ENCODE measurements around the gene SRRM2.
"Not testable (repeated sequence)": the region's sequence is repeated elsewhere in the genome, so short reads cannot be mapped to it uniquely, and the experiment has no call there.

Gene SRRM2

DNA sequence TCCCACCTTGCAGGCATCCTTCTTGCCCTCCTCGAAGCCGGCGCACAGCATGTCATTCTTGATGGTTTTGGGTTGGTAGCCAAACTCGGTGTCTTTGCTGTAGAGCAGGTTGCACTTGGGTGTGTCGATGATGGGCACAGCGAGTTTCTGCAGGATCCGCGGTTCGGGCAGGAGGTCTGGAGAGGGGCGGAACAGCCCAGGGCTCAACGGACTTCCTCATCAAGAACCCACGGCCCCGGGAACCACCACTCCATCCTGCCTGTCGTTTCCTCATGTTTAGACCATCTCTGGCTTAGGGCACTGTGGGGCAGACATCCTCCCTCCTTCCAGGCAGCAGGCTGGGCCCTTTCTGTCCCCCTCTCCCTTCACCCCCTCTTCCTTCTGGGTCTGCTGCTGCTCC lies 38.9 kb upstream of the SRRM2 start:
- no peak for DNase-seq
- in situ Hi-C loops (cut with HindIII; ENCODE audit: low pct_ligation_motif_present, low pct_unique_long_range_greater_than_20kb, low sequenced_read_pairs) = no loop called here

DNA sequence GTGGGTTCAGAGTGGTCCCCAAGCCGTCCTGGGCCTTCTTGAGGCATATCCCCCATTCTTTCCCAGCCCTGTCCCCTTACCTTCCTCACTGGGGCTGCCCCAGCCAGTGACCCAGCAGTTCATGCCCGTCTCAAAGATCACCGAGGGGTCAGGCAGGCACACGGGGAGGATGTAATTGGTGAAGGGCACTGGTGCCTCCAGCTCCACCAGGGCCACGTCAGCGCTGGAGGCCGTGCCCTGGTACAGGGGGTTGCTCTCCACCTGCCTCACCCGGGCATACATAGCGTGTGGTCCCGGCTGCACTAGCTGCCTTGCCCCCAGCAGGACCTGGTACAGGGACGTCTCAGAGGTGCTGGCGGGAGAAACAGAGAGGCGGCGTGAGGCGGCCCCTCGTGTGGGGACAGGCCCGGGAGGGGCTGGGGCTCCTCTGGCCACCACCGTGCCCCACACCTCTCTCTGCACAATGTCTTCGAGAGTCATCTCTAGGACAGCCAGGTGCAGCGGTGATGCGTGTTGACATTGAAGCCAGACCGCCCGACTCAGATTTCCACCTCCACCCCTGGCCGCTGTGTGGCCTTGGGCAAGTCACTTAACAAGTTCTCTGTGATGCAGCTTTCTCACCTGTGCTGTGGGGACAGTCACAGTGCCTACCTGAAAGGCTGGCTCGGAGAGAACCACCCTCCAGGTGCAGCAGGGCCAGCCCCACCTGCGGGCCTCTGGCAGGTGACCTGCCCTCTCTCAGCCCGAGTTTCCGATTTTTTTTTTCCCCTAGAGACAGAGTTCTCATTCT lies 38.3 kb upstream of the SRRM2 start:
- DNase-seq = no peak
- in situ Hi-C loops (cut with HindIII; ENCODE audit: low pct_ligation_motif_present, low pct_unique_long_range_greater_than_20kb, low sequenced_read_pairs) = no loop called here

- in situ Hi-C loops (cut with HindIII; ENCODE audit: low pct_ligation_motif_present, low pct_unique_long_range_greater_than_20kb, low sequenced_read_pairs) = no loop called here
- DNase-seq = no peak
Observed at GRCh38 chr16:2715064-2715463, 37.4 kb upstream of the SRRM2 start.

- peak; percentile 77 for DNase-seq
- in situ Hi-C loops (cut with HindIII; ENCODE audit: low pct_ligation_motif_present, low pct_unique_long_range_greater_than_20kb, low sequenced_read_pairs) = no loop called here
Observed at GRCh38 chr16:2715519-2715918, 36.9 kb upstream of the SRRM2 start.

- in situ Hi-C loops (cut with HindIII; ENCODE audit: low pct_ligation_motif_present, low pct_unique_long_range_greater_than_20kb, low sequenced_read_pairs) = no loop called here
- DNase-seq = no peak
Observed at GRCh38 chr16:2715966-2716885, 36.2 kb upstream of the SRRM2 start.

DNA sequence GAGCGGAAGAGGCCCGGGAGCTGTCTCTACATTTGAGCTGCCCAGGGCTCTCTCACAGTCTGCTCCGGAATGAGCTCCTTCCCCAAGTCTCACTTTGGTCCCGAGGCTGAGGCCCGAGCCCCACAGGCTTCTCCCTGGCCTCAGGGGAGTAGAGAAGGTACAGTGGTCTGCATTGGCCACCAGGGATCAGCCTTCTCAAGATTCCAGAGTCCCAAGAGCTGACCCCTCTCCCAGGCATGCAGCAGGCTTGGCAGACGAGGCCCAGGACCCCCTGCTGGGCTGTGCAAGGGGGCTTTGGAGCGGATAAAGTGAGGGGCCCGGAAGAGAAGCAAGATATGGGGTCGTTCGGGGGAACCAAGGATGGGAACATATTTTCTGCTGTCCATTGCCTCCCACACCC lies 35.5 kb upstream of the SRRM2 start:
- DNase-seq = no peak
- in situ Hi-C loops (cut with HindIII; ENCODE audit: low pct_ligation_motif_present, low pct_unique_long_range_greater_than_20kb, low sequenced_read_pairs) = no loop called here

DNA sequence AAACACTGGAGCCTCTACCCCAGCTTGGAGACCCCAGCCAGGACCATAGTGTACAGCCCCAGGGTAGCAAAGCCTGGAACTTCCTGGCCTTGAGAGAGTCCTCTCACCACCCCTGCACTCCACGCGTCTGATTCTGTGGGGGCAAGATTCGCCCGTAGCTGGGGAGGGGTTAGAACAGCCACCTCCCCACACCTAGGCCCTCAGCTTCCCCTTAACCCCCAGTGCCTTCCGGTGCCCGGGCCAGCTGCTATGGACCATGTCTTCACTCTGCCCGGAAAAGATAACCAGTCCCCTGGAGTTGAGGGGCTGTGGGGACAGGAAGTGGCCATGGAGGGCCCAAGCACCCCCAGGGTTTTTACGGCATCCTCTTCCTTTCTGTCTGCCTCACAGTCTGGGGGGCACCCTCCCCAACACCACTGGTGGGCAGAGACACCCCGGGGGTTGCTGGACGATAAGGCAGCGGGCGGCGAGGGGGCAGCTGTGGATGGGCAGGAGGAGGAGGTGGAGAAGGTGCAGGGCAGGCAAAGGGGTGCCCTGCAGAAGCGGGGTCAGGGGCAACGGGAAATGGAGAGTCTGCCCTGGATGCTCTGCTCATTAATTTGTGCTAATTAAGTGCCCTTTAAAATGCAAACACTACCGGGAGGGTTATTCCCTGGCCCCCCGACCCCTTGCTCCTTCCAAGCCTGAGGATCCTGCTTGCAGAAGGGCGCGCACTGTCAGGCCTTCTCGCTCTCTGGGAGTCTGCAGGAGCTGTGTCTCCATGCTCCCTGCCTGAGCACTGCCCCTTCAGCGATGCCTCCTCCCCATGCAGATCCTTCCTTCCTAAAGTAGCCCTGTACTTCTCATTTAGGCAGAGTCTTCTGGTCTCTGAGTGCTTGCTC lies 34.8 kb upstream of the SRRM2 start:
- no peak for DNase-seq
- in situ Hi-C loops (cut with HindIII; ENCODE audit: low pct_ligation_motif_present, low pct_unique_long_range_greater_than_20kb, low sequenced_read_pairs) = no loop called here

- in situ Hi-C loops (cut with HindIII; ENCODE audit: low pct_ligation_motif_present, low pct_unique_long_range_greater_than_20kb, low sequenced_read_pairs) = no loop called here
- no peak for DNase-seq
Observed at GRCh38 chr16:2719328-2720063, 32.9 kb upstream of the SRRM2 start.

DNA sequence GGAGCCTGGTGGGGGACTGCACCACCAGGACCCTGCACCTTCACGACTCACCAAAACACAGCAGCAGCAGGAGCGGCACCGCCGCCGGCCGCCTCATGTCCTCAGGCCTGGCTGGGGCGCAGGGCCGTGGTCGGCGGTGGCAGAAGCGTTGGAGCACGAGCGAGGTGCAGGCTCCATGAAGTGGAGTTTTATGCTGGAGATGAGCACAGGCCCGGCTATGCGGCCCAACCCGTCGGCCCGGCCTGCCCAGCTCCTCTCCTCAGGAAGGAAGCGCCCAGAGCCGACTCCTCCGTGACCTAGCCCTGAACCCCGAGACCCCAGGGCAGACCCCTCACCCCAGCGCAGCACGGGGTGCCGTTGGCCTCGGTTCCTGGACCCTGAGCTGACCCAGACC lies 32.4 kb upstream of the SRRM2 start, which contains the start of gene PRSS27:
Gene PRSS27, minus strand, starts transcription at position 161 of the 394 bp plus-strand sequence. Its CDS starts 64 bp downstream, at position 97.
- DNase-seq = no peak
- in situ Hi-C loops (cut with HindIII; ENCODE audit: low pct_ligation_motif_present, low pct_unique_long_range_greater_than_20kb, low sequenced_read_pairs) = no loop called here

GRCh38 chr16:2720719-2721633 lies 31.5 kb upstream of the SRRM2 start:
- in situ Hi-C loops (cut with HindIII; ENCODE audit: low pct_ligation_motif_present, low pct_unique_long_range_greater_than_20kb, low sequenced_read_pairs) = no loop called here
- DNase-seq = peak; percentile 94

DNA sequence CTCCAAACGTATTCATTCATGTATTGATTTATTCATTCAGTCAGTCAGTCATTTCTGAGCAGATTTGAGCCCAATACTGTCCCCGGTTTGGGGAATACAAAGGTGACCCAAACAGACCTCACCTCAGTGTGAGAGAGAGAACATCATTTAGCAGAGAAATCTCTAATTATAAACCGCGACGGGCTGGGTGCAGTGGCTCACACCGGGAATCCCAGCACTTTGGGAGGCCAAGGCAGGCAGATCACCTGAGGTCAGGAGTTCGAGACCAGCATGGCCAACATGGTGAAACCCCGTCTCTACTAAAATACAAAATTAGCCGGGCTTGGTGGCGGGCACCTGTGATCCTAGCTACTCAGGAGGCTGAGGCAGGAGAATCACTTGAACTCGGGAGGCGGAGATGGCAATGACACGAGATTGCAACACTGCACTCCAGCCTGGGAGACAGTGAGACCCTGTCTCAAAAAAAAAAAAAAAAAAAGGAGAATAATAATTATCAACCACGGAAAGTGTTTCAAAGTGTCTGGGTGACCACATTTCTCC lies 30.7 kb upstream of the SRRM2 start:
- in situ Hi-C loops (cut with HindIII; ENCODE audit: low pct_ligation_motif_present, low pct_unique_long_range_greater_than_20kb, low sequenced_read_pairs); DNase-seq: not testable (repeated sequence)

DNA sequence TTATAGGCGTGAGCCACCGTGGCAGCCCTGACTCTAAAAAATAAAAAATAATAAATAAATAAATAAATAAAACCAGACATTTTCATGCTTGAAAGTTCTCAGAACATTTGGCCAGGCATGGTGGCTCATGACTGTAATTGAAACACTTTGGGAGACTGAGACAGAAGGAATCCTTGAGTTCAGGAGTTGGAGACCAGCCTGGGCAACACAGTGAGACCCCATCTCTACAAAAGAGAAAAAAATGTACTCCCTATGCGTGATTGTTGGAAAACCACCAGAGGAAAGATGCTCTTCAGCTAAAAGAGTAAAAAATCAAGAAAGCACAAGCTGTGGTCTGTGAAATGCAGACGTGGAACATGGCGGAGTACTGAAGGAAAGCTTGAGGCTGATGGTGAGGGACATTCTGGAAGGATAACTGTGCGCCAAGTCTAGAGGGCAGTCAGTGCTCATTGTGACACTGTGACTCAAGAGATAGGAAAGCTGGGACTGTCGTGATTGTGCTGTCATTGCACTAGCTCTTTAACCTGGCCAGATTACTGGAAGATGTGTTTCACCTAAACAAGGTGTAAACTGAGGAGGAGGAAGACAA lies 28.3 kb upstream of the SRRM2 start:
- DNase-seq = no peak
- in situ Hi-C loops (cut with HindIII; ENCODE audit: low pct_ligation_motif_present, low pct_unique_long_range_greater_than_20kb, low sequenced_read_pairs) = no loop called here

DNA sequence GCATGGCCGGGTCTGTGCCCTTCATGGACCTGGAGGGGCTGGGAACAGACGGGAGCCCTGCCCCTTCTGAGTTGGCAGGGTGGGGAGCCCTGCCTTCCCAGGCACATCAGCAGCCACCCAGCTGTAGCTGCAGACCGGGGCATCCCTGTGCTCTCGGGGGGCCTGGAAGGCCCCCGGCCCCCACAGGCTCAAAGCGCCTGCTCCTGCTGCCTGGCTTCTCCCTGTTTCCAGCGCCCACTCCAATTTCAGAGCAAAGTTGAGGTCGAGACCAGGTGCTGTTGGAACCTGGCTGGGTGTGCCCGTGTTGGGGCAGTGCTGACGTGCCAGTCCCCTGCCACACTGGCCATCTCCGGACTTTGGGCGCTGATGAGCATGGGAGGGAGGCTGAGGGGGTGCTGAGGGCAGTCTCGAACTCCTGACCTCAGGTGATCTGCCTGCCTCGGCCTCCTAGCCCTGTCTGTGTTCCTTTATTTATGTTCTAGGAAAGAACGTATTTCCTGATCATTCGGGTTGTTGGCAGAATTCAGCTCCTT lies 27.6 kb upstream of the SRRM2 start:
- in situ Hi-C loops (cut with HindIII; ENCODE audit: low pct_ligation_motif_present, low pct_unique_long_range_greater_than_20kb, low sequenced_read_pairs) = no loop called here
- no peak for DNase-seq

GRCh38 chr16:2726923-2727322 lies 25.5 kb upstream of the SRRM2 start:
- in situ Hi-C loops (cut with HindIII; ENCODE audit: low pct_ligation_motif_present, low pct_unique_long_range_greater_than_20kb, low sequenced_read_pairs) = no loop called here
- no peak for DNase-seq

GRCh38 chr16:2728034-2728433 lies 24.4 kb upstream of the SRRM2 start:
- no peak for DNase-seq
- in situ Hi-C loops (cut with HindIII; ENCODE audit: low pct_ligation_motif_present, low pct_unique_long_range_greater_than_20kb, low sequenced_read_pairs) = no loop called here

- in situ Hi-C loops (cut with HindIII; ENCODE audit: low pct_ligation_motif_present, low pct_unique_long_range_greater_than_20kb, low sequenced_read_pairs) = no loop called here
Observed at GRCh38 chr16:2734844-2735515, 17.5 kb upstream of the SRRM2 start.

More at GRCh38 chr16:2734844-2735515, 17.5 kb upstream of the SRRM2 start:
- DNase-seq = no peak
